HFFc6 (cell line): ENCODE data around the gene ZEB2. TPM values are rescaled to one million over a fixed set of nuclear protein-coding genes. Genes with fewer than 3 reads are reported as not detected.
A peak's percentile ranks its signal among the peaks of the same experiment; 100 is the strongest.

Experiments used
- DNase-seq: peaks from one replicate; pipeline ENCODE4 v3.0.0-alpha.2; 2018
- H3K27ac Mint-ChIP-seq: 2 replicates; pipeline ENCODE4 v1.8.0; 2020; ENCODE audit warnings: mild to moderate bottlenecking, mixed read lengths
- H3K27me3 Mint-ChIP-seq: 2 replicates; pipeline ENCODE4 v1.8.0; 2021; ENCODE audit warnings: mild to moderate bottlenecking, moderate library complexity, mixed read lengths; ENCODE audit not compliant: insufficient read depth
- H3K36me3 Mint-ChIP-seq: 2 replicates; pipeline ENCODE4 v1.8.0; 2021; ENCODE audit warnings: low read depth, mixed read lengths
- H3K4me1 Mint-ChIP-seq: 2 replicates; pipeline ENCODE4 v1.8.0; 2020; ENCODE audit warnings: low read depth, mixed read lengths
- H3K4me3 Mint-ChIP-seq: 2 replicates; pipeline ENCODE4 v1.8.0; 2020; ENCODE audit warnings: mild to moderate bottlenecking, moderate library complexity, mixed read lengths
- H3K9me3 Mint-ChIP-seq: 2 replicates; pipeline ENCODE4 v1.8.0; 2020; ENCODE audit warnings: mild to moderate bottlenecking, mixed read lengths
- total RNA-seq, 6 experiments: library from RNA; stranded (reverse); fragmentation: NEBNext Ultra II Directional; extraction: Animal tissue kit (Norgen Biotek cat#: 25700); gene quantifications; 2 replicates in 1 of 6; 3 replicates in 5 of 6; pipeline ENCODE4 v1.2.3, GENCODE V29; 2021
- TF ChIP-seq, protein P1 (sequence below): fragments of 200-600 bp; sonication (generic); IDR thresholded peaks from 2 replicates; pipeline ENCODE4 v1.5.0; 2021; ENCODE audit warnings: antibody characterized with exemption, mild to moderate bottlenecking

ZEB2 gene
- total RNA-seq, 6 experiments from 2014 or later = 57.0 to 76.3 (median 62.8) TPM

DNA sequence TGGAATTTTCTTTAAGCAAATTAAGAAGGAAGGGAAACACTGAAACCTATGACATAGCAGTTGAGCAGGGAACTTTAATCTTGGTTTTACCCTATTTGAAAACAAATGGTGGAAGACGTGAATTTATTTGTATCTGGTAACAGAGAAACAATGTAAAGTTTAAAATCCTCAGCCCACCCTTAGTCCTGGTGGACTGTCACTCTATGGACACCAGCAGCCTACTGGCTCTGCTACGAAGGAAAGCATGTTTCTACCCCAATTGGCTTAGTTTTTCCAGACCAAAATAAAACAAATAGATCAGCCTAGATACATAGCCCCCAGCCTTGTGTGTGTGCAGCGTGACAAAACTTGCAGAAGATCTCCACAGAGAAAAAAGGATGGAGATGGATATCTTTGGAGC, 7.4 kb downstream of the ZEB2 start:
- H3K4me3 Mint-ChIP-seq = peak overlapping the region; percentile 90
- H3K9me3 Mint-ChIP-seq = no peaks in the 10 kb centered on the region
- H3K36me3 Mint-ChIP-seq = peaks cover 13% of the 10 kb centered on the region
- peaks cover 80% of the 10 kb centered on the region for H3K4me1 Mint-ChIP-seq
- H3K27ac Mint-ChIP-seq = peak overlapping the region; percentile 97
- DNase-seq = no peak
- peaks cover 6% of the 10 kb centered on the region for H3K27me3 Mint-ChIP-seq
- TF ChIP-seq, protein P1, sequence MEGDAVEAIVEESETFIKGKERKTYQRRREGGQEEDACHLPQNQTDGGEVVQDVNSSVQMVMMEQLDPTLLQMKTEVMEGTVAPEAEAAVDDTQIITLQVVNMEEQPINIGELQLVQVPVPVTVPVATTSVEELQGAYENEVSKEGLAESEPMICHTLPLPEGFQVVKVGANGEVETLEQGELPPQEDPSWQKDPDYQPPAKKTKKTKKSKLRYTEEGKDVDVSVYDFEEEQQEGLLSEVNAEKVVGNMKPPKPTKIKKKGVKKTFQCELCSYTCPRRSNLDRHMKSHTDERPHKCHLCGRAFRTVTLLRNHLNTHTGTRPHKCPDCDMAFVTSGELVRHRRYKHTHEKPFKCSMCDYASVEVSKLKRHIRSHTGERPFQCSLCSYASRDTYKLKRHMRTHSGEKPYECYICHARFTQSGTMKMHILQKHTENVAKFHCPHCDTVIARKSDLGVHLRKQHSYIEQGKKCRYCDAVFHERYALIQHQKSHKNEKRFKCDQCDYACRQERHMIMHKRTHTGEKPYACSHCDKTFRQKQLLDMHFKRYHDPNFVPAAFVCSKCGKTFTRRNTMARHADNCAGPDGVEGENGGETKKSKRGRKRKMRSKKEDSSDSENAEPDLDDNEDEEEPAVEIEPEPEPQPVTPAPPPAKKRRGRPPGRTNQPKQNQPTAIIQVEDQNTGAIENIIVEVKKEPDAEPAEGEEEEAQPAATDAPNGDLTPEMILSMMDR = no peak

- H3K27ac Mint-ChIP-seq = peak overlapping the region; percentile 97
- H3K36me3 Mint-ChIP-seq = peaks cover 9% of the 10 kb centered on the region
- peak overlapping the region; percentile 90 for H3K4me3 Mint-ChIP-seq
- H3K4me1 Mint-ChIP-seq = peaks cover 85% of the 10 kb centered on the region
- DNase-seq = no peak
- TF ChIP-seq, protein P1 = peak; percentile 47
- H3K27me3 Mint-ChIP-seq = peaks cover 6% of the 10 kb centered on the region
- no peaks in the 10 kb centered on the region for H3K9me3 Mint-ChIP-seq
Observed at GRCh38 chr2:144511937-144512336, 8.0 kb downstream of the ZEB2 start.

GRCh38 chr2:144511226-144511810, 8.6 kb downstream of the ZEB2 start:
- Mint-ChIP-seq H3K36me3 (peaks cover 9% of the 10 kb centered on the region), H3K27ac (peak overlapping the region; percentile 97), H3K4me3 (peak overlapping the region; percentile 90), H3K9me3 (no peaks in the 10 kb centered on the region), H3K27me3 (peaks cover 6% of the 10 kb centered on the region), H3K4me1 (peaks cover 91% of the 10 kb centered on the region)
- TF ChIP-seq, protein P1 = no peak
- no peak for DNase-seq

DNA sequence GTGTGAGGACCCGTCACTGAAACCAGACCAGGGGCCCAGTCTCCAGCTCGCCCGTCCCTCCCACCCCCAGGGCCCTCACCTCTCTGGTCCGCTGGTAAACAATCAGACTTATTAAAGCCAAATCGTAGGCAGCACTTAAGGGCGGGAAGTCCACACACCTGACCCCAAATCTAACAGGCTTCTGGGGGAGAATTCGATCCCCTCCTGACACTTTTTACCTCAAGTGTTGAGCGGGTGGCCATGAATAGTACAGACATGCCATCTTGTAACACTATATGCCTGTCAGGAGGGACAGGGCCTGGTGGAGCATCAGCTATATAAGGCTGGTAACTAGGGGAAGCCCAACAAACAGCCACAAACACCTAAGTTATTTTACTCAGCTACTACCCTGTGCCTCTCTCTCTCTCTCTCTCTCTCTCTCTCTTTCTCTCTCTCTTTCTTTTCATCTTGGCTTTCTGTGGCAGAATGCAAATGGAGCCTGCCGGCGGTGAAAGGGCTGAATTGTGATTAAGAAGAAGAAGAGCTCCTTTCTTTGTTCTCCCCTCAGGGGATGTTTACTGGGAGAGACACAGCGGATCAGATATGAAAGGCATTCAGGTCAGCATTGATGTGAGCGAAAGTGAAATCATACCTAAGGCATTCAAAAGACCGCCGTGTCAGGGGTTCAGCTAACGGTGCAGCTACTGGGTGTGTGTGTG, 9.5 kb downstream of the ZEB2 start:
- peaks cover 100% of the 10 kb centered on the region for H3K4me1 Mint-ChIP-seq
- TF ChIP-seq, protein P1 = no peak; the same call in 1 of the 2 replicates
- H3K4me3 Mint-ChIP-seq = peak overlapping the region; percentile 90
- DNase-seq = peak; percentile 86
- H3K36me3 Mint-ChIP-seq = peaks cover 6% of the 10 kb centered on the region
- H3K27me3 Mint-ChIP-seq = peaks cover 6% of the 10 kb centered on the region
- no peaks in the 10 kb centered on the region for H3K9me3 Mint-ChIP-seq
- peak overlapping the region; percentile 97 for H3K27ac Mint-ChIP-seq

DNA sequence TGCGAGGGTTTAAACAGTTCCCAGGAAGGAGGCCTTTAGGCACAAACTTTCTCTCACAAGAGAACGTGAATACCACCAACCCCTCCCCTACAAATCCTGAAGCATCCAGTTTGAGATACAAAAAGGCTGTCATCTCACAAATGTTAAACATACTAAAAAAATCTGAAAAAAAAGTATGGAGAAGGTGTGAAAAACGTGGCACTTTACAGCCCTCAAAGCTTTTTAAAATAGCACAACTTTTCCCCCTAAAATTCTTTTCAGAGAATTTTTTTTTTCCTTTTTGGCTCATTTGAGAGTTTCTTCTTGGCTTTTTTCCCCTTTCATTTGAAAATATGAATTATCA, 10.1 kb downstream of the ZEB2 start:
- H3K9me3 Mint-ChIP-seq = no peaks in the 10 kb centered on the region
- H3K4me3 Mint-ChIP-seq = peak overlapping the region; percentile 90
- TF ChIP-seq, protein P1 = no peak
- DNase-seq = no peak
- H3K36me3 Mint-ChIP-seq = no peaks in the 10 kb centered on the region; the same call in 1 of the 2 replicates
- peak overlapping the region; percentile 97 for H3K27ac Mint-ChIP-seq
- H3K27me3 Mint-ChIP-seq = peaks cover 5% of the 10 kb centered on the region
- peaks cover 100% of the 10 kb centered on the region for H3K4me1 Mint-ChIP-seq
